GM10266 (cell line): Measurements from ENCODE around the gene ARID5B.

Source experiments
- DNase-seq: peaks from one replicate; pipeline ENCODE4 v3.0.0; 2012; ENCODE audit errors: extremely low spot score
- TF ChIP-seq, protein P1 (sequence below): IDR thresholded peaks from 2 replicates; pipeline ENCODE4 v1.5.1; 2012; ENCODE audit warnings: mild to moderate bottlenecking, low read depth; ENCODE audit not compliant: control insufficient read depth, insufficient read depth; ENCODE audit errors: missing control alignments

The ARID5B gene, protein sequence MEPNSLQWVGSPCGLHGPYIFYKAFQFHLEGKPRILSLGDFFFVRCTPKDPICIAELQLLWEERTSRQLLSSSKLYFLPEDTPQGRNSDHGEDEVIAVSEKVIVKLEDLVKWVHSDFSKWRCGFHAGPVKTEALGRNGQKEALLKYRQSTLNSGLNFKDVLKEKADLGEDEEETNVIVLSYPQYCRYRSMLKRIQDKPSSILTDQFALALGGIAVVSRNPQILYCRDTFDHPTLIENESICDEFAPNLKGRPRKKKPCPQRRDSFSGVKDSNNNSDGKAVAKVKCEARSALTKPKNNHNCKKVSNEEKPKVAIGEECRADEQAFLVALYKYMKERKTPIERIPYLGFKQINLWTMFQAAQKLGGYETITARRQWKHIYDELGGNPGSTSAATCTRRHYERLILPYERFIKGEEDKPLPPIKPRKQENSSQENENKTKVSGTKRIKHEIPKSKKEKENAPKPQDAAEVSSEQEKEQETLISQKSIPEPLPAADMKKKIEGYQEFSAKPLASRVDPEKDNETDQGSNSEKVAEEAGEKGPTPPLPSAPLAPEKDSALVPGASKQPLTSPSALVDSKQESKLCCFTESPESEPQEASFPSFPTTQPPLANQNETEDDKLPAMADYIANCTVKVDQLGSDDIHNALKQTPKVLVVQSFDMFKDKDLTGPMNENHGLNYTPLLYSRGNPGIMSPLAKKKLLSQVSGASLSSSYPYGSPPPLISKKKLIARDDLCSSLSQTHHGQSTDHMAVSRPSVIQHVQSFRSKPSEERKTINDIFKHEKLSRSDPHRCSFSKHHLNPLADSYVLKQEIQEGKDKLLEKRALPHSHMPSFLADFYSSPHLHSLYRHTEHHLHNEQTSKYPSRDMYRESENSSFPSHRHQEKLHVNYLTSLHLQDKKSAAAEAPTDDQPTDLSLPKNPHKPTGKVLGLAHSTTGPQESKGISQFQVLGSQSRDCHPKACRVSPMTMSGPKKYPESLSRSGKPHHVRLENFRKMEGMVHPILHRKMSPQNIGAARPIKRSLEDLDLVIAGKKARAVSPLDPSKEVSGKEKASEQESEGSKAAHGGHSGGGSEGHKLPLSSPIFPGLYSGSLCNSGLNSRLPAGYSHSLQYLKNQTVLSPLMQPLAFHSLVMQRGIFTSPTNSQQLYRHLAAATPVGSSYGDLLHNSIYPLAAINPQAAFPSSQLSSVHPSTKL

DNA sequence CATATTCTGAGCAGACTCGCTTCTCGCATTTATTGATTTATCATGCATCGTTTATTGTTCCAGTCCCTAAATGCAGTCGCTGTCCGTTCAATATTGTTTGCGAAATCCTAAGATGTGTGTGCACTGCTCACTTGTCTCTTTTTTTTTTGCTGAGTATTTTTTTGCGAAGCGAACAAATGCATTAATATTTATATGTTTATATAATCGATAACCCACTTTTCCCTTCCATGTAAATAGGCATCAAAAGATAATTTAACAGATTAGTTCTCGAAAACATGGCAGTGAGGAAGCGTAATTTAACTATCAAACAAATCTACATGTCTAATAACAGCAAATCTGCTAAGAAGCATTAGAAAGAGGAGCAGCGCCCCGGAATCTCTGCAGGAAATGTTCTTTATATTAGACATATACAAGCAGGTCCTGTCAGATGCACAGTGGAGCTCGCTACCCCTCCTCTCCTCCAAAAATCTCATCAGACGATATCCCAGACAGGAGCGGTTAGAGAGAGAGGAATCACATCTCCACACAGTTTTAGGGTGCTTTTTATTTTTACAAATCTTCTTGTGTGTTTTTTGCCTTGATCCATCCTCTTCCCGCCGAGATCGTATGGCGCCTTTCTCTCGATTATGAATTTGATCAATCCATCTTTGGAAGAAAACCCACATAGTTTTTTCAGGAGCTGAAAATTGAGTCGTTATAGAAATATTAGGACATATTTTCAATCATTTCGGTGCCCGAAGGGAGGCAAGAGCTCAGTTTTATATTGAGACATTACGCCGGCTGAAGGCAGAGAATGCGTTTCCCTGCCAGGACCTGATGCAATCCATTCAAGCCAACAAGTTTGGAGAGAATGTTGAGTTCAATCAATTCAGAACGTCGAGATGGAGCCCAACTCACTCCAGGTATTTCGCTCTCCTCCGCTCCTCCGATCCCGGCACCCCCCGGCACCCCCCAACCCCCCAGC, at the start of gene ARID5B:
Gene ARID5B (plus strand): TSS at position 871 of the 964 bp plus-strand sequence. CDS start 11 bp downstream, at position 882.
- DNase-seq: peak; percentile 76
- TF ChIP-seq, protein P1, sequence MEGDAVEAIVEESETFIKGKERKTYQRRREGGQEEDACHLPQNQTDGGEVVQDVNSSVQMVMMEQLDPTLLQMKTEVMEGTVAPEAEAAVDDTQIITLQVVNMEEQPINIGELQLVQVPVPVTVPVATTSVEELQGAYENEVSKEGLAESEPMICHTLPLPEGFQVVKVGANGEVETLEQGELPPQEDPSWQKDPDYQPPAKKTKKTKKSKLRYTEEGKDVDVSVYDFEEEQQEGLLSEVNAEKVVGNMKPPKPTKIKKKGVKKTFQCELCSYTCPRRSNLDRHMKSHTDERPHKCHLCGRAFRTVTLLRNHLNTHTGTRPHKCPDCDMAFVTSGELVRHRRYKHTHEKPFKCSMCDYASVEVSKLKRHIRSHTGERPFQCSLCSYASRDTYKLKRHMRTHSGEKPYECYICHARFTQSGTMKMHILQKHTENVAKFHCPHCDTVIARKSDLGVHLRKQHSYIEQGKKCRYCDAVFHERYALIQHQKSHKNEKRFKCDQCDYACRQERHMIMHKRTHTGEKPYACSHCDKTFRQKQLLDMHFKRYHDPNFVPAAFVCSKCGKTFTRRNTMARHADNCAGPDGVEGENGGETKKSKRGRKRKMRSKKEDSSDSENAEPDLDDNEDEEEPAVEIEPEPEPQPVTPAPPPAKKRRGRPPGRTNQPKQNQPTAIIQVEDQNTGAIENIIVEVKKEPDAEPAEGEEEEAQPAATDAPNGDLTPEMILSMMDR: no peak

DNA sequence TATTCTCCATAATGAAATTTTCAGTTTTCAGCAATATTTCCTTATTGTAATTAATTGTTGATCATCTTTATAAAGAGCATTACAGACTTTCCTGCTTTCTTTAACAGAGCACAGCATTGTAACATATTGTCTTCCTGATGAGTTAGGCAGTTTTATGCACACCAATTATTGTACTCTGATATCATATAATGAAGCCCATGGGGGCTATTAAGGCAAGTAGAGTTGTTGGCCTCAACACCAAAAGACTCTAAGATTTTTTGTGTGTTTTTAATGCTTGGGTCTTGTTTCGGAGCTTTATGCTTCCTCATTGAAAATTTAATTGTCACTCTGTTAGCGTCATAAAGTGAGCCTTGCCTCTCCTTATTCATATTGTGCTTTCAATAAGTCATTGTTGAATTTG, 49.2 kb upstream of the ARID5B start:
- TF ChIP-seq, protein P1: no peak
- DNase-seq: no peak

DNA sequence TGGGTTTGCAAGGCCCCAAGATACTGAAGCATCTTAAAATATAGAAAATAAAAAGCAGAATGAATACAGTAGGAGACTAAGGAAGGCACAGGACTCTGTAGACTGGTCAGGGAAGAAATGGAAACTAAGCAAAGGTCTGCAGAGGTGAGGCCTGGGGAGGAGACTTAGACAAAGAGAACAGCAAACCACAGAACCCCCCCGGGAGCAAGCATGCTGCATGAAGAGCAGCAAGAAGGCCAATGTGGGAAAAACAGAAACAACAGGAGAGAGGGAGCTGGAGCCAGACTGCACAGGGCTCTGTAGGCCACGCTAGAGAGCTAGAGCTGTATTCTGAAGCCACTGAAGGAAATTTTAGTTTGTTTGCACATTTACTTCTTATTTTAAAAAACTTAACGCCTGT, 45.7 kb upstream of the ARID5B start:
- TF ChIP-seq, protein P1: no peak
- DNase-seq: no peak

DNA sequence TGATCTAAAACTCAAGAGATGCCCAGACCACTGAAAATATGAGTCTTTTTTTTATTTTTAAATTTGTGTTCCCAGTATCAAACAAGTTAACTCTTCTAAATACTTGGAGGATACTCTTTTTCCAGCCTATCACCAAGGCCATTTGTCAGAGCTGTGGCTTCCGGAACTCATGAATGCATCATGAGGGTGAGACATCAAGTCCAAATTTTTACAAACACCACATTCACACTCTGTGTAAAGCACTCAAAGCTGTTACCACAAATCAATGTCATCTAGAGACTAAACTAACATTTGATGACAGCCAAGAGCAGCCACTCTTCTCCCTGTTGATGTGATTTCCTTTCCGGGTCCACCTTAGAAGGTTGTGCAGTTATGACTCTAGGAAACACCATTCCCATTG, 43.8 kb upstream of the ARID5B start:
- DNase-seq: no peak
- TF ChIP-seq, protein P1: no peak

DNA sequence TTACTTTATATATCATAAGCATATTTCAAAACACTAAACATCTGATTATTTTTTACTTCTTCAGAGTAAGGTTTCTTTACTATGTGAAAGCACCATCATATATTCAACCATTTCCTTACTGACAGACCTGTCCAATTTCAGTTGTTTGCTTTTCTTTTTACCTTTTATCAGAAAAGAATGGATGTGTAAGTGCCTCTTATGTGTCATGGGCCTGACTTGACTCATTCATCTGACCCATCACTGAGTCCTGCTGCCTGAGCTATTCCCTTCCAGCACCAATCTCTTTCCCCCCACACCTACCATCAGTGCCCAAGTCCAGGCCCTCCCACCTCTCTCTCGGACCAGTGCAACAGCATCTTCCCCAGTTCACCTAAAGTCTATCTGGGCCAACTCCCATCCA, 41.7 kb upstream of the ARID5B start:
- TF ChIP-seq, protein P1: no peak
- DNase-seq: no peak
